HEK293 (cell line): Measurements from ENCODE around the gene PCDH9.

Experiments used
- CTCF ChIA-PET: fragments of 350-600 bp; formaldehyde crosslinking; extraction: SDS; loops from one replicate; lab custom pipeline; 2021; ENCODE audit warnings: antibody characterized with exemption; lab: Yijun Ruan, JAX
- POLR2A ChIA-PET: fragments of 300-600 bp; formaldehyde crosslinking; extraction: SDS; loops from one replicate; lab custom pipeline; 2020; ENCODE audit warnings: antibody characterized with exemption, inconsistent platforms; lab: Yijun Ruan, JAX
- H3K27ac ChIP-seq: fragments of 200-500 bp; sonication (Bioruptor generic); 2 replicates; pipeline ENCODE4 v1.5.1; 2014; ENCODE audit warnings: low read depth, low read length, control low read depth, inconsistent platforms; ENCODE audit errors: extremely low read depth
- H3K36me3 ChIP-seq, 2 experiments: fragments of 200-500 bp in 1 of 2; sonication (Bioruptor generic) in 1 of 2; 1 replicate in 1 of 2; 2 replicates in 1 of 2; pipeline ENCODE4 v1.5.1; 2014 to 2017; ENCODE audit warnings: inconsistent platforms in 2 of 2, low read length in 2 of 2; ENCODE audit not compliant: control insufficient read depth in 2 of 2, insufficient read depth in 1 of 2
- H3K4me1 ChIP-seq: fragments of 200-500 bp; sonication (Bioruptor generic); 2 replicates; pipeline ENCODE4 v1.5.1; 2014; ENCODE audit warnings: mild to moderate bottlenecking, low read length, inconsistent platforms; ENCODE audit not compliant: control insufficient read depth, insufficient read depth
- H3K4me3 ChIP-seq: 2 replicates; pipeline ENCODE4 v1.5.1; 2011; ENCODE audit warnings: low read depth, mild to moderate bottlenecking, control low read depth, low read length, moderate library complexity
- H3K9me3 ChIP-seq: fragments of 200-500 bp; sonication (Bioruptor generic); 2 replicates; pipeline ENCODE4 v1.5.1; 2014; ENCODE audit warnings: low read depth, low read length, inconsistent platforms; ENCODE audit not compliant: control insufficient read depth, insufficient read depth
- CTCF ChIP-seq: fragments of 450-650 bp; formaldehyde crosslinking; IDR thresholded peaks from 2 replicates; pipeline ENCODE4 v1.5.1; 2016; ENCODE audit warnings: missing biosample characterization, missing genetic modification characterization
- GLIS1 ChIP-seq: fragments of 450-650 bp; formaldehyde crosslinking; IDR thresholded peaks from 2 replicates; pipeline ENCODE4 v1.5.1; 2016; ENCODE audit warnings: missing biosample characterization, missing genetic modification characterization
- GLIS2 ChIP-seq: fragments of 450-650 bp; formaldehyde crosslinking; IDR thresholded peaks from 2 replicates; pipeline ENCODE4 v1.5.1; 2016; ENCODE audit warnings: missing biosample characterization, missing genetic modification characterization
- IKZF3 ChIP-seq: fragments of 450-650 bp; IDR thresholded peaks from 2 replicates; pipeline ENCODE4 v1.5.0; 2018; ENCODE audit warnings: missing biosample characterization, mild to moderate bottlenecking, missing genetic modification characterization, moderate library complexity
- KLF10 ChIP-seq: fragments of 450-650 bp; IDR thresholded peaks from 2 replicates; pipeline ENCODE4 v1.5.1; 2018; ENCODE audit warnings: missing biosample characterization, mild to moderate bottlenecking, missing genetic modification characterization
- KLF16 ChIP-seq: fragments of 450-650 bp; formaldehyde crosslinking; IDR thresholded peaks from 2 replicates; pipeline ENCODE4 v1.5.1; 2017; ENCODE audit warnings: missing biosample characterization, missing genetic modification characterization
- PRDM4 ChIP-seq: fragments of 450-650 bp; formaldehyde crosslinking; IDR thresholded peaks from 2 replicates; pipeline ENCODE4 v1.5.1; 2017; ENCODE audit warnings: missing biosample characterization, missing genetic modification characterization
- RBAK ChIP-seq: fragments of 450-650 bp; formaldehyde crosslinking; IDR thresholded peaks from 2 replicates; pipeline ENCODE4 v1.5.1; 2016; ENCODE audit warnings: missing biosample characterization, missing genetic modification characterization
- YY2 ChIP-seq: fragments of 450-650 bp; formaldehyde crosslinking; IDR thresholded peaks from 2 replicates; pipeline ENCODE4 v1.5.1; 2016; ENCODE audit warnings: missing biosample characterization, missing genetic modification characterization
- ZBTB48 ChIP-seq: fragments of 450-650 bp; formaldehyde crosslinking; IDR thresholded peaks from 2 replicates; pipeline ENCODE4 v1.5.1; 2016; ENCODE audit warnings: missing biosample characterization, missing genetic modification characterization
- ZEB2 ChIP-seq: fragments of 450-650 bp; formaldehyde crosslinking; IDR thresholded peaks from 2 replicates; pipeline ENCODE4 v1.5.1; 2016; ENCODE audit warnings: missing biosample characterization, missing genetic modification characterization
- ZNF148 ChIP-seq: fragments of 450-650 bp; formaldehyde crosslinking; IDR thresholded peaks from 2 replicates; pipeline ENCODE4 v1.5.0; 2017; ENCODE audit warnings: missing biosample characterization, missing genetic modification characterization, borderline replicate concordance
- ZNF174 ChIP-seq: fragments of 450-650 bp; formaldehyde crosslinking; IDR thresholded peaks from 2 replicates; pipeline ENCODE4 v1.5.0; 2017; ENCODE audit warnings: missing biosample characterization, mild to moderate bottlenecking, missing genetic modification characterization
- ZNF18 ChIP-seq: fragments of 450-650 bp; formaldehyde crosslinking; IDR thresholded peaks from 2 replicates; pipeline ENCODE4 v1.5.1; 2016; ENCODE audit warnings: missing biosample characterization, missing genetic modification characterization
- ZNF510 ChIP-seq: fragments of 450-650 bp; formaldehyde crosslinking; IDR thresholded peaks from 2 replicates; pipeline ENCODE4 v1.5.1; 2018; ENCODE audit warnings: mild to moderate bottlenecking, missing genetic modification characterization, missing biosample characterization; ENCODE audit not compliant: insufficient replicate concordance
- ZNF514 ChIP-seq: fragments of 450-650 bp; formaldehyde crosslinking; IDR thresholded peaks from 2 replicates; pipeline ENCODE4 v1.5.1; 2016; ENCODE audit warnings: missing biosample characterization, missing genetic modification characterization
- ZNF548 ChIP-seq: fragments of 450-650 bp; formaldehyde crosslinking; IDR thresholded peaks from 2 replicates; pipeline ENCODE4 v1.5.1; 2016; ENCODE audit warnings: missing biosample characterization, missing genetic modification characterization
- ZNF561 ChIP-seq: fragments of 450-650 bp; IDR thresholded peaks from 2 replicates; pipeline ENCODE4 v1.5.1; 2018; ENCODE audit warnings: missing biosample characterization, missing genetic modification characterization, borderline replicate concordance
- ZNF600 ChIP-seq: fragments of 450-650 bp; formaldehyde crosslinking; IDR thresholded peaks from 2 replicates; pipeline ENCODE4 v1.5.1; 2016; ENCODE audit warnings: missing biosample characterization, missing genetic modification characterization
- ZNF610 ChIP-seq: fragments of 450-650 bp; formaldehyde crosslinking; IDR thresholded peaks from 2 replicates; pipeline ENCODE4 v1.5.1; 2016; ENCODE audit warnings: missing biosample characterization, missing genetic modification characterization, borderline replicate concordance
- ZNF639 ChIP-seq: fragments of 450-650 bp; formaldehyde crosslinking; IDR thresholded peaks from 2 replicates; pipeline ENCODE4 v1.5.1; 2016; ENCODE audit warnings: missing biosample characterization, missing genetic modification characterization
- ZNF701 ChIP-seq: fragments of 450-650 bp; formaldehyde crosslinking; IDR thresholded peaks from 2 replicates; pipeline ENCODE4 v1.5.1; 2016; ENCODE audit warnings: missing biosample characterization, missing genetic modification characterization
- ZNF76 ChIP-seq: fragments of 450-650 bp; formaldehyde crosslinking; IDR thresholded peaks from 2 replicates; pipeline ENCODE4; 2016; ENCODE audit warnings: low read depth, missing biosample characterization, missing genetic modification characterization, borderline replicate concordance
- ZNF777 ChIP-seq: fragments of 450-650 bp; formaldehyde crosslinking; IDR thresholded peaks from 2 replicates; pipeline ENCODE4 v1.5.1; 2017; ENCODE audit warnings: missing biosample characterization, missing genetic modification characterization, borderline replicate concordance
- ZSCAN16 ChIP-seq: fragments of 450-650 bp; formaldehyde crosslinking; IDR thresholded peaks from 2 replicates; pipeline ENCODE4 v1.5.1; 2016; ENCODE audit warnings: missing biosample characterization, missing genetic modification characterization

The PCDH9 gene

GRCh38 chr13:66640231-66640630, 589.9 kb downstream of the PCDH9 start:
- Histone ChIP-seq H3K36me3 (no peaks in the 10 kb centered on the region), H3K9me3 (no peaks in the 10 kb centered on the region), H3K4me3 (no peak overlapping the region), H3K27ac (no peak overlapping the region), H3K4me1 (no peaks in the 10 kb centered on the region)
- CTCF ChIA-PET: no interaction called here
- TF ChIP-seq GLIS1 (no peak), ZNF76 (no peak), ZNF600 (tag by site-specific recombination) (no peak), ZNF510 (no peak), ZEB2 (no peak), GLIS2 (tag by site-specific recombination) (no peak), ZNF777 (no peak), YY2 (no peak), ZNF18 (tag by site-specific recombination) (no peak)
- POLR2A ChIA-PET: no interaction called here

GRCh38 chr13:66639044-66639443, 591.1 kb downstream of the PCDH9 start:
- Histone ChIP-seq H3K27ac (no peak overlapping the region), H3K4me1 (no peaks in the 10 kb centered on the region), H3K9me3 (no peaks in the 10 kb centered on the region), H3K4me3 (no peak overlapping the region)
- ChIA-PET CTCF (no interaction called here), POLR2A (no interaction called here)
- TF ChIP-seq ZNF514 (tag by site-specific recombination): no peak
- TF ChIP-seq ZNF174 (tag by site-specific recombination): no peak
- no peak for TF ChIP-seq ZNF610 (tag by site-specific recombination)
- TF ChIP-seq ZNF561: no peak
- TF ChIP-seq, all 188 proteins: peak for 0
- H3K36me3 ChIP-seq: no peaks in the 10 kb centered on the region

- Histone ChIP-seq H3K36me3 (no peaks in the 10 kb centered on the region), H3K4me3 (no peak overlapping the region), H3K4me1 (no peaks in the 10 kb centered on the region), H3K9me3 (no peaks in the 10 kb centered on the region), H3K27ac (no peak overlapping the region)
- CTCF ChIA-PET: interaction anchor here (0.7 kb wide), 1 partner anchor 599 kb away, joined by 3 read pairs; no protein-coding TSS in a partner anchor
- POLR2A ChIA-PET: no interaction called here
- no peak for TF ChIP-seq ZNF148 (tag by site-specific recombination)
- TF ChIP-seq ZSCAN16: no peak
- TF ChIP-seq CTCF (tag by site-specific recombination): no peak
- TF ChIP-seq ZNF600 (tag by site-specific recombination): no peak
- no peak for TF ChIP-seq ZNF639 (tag by site-specific recombination)
- TF ChIP-seq PRDM4 (tag by site-specific recombination): no peak
- TF ChIP-seq ZNF701 (tag by site-specific recombination): no peak
- no peak for TF ChIP-seq RBAK (tag by site-specific recombination)
- TF ChIP-seq KLF16: no peak
- TF ChIP-seq ZBTB48 (tag by site-specific recombination): no peak
- no peak for TF ChIP-seq ZNF548 (tag by site-specific recombination)
- no peak for TF ChIP-seq IKZF3 (tag by site-specific recombination)
- TF ChIP-seq KLF10: no peak
Measured at GRCh38 chr13:66635526-66635925, 594.6 kb downstream of the PCDH9 start.
